Fibroblast of pulmonary artery (primary cell): ENCODE results near the gene HOXB9.

Experiments used
- DNase-seq: peaks from one replicate; pipeline ENCODE4 v3.0.0-alpha.2; 2010; ENCODE audit warnings: low read depth
- H3K4me3 ChIP-seq: replicated peaks from 2 replicates; pipeline ENCODE4 v1.5.1; 2011; ENCODE audit warnings: low read depth, mild to moderate bottlenecking, control low read depth, low read length, moderate library complexity
- TF ChIP-seq, protein P1 (sequence below): IDR thresholded peaks from 2 replicates; pipeline ENCODE4 v1.5.1; 2011; ENCODE audit warnings: mild to moderate bottlenecking, control low read depth, low read length, inconsistent platforms; ENCODE audit errors: missing control alignments

Gene HOXB9

DNA sequence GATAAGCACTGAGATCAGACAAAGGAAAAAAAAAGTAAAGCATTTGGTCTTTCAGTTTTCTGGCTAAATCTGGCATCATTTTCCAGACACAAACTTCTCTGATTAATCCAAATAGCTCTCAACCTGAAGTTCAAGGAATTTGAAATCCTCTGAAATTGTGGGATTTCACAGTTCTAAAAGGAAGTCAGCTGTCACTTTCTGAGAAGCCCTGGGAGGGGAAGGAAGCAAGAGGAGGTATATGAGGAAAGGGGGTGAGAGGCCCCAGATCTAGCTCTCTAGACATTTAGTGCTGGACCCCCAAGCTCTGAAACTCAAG is 17.5 kb upstream of the HOXB9 start:
- no peak for DNase-seq
- no peak overlapping the region for H3K4me3 ChIP-seq
- TF ChIP-seq, protein P1, sequence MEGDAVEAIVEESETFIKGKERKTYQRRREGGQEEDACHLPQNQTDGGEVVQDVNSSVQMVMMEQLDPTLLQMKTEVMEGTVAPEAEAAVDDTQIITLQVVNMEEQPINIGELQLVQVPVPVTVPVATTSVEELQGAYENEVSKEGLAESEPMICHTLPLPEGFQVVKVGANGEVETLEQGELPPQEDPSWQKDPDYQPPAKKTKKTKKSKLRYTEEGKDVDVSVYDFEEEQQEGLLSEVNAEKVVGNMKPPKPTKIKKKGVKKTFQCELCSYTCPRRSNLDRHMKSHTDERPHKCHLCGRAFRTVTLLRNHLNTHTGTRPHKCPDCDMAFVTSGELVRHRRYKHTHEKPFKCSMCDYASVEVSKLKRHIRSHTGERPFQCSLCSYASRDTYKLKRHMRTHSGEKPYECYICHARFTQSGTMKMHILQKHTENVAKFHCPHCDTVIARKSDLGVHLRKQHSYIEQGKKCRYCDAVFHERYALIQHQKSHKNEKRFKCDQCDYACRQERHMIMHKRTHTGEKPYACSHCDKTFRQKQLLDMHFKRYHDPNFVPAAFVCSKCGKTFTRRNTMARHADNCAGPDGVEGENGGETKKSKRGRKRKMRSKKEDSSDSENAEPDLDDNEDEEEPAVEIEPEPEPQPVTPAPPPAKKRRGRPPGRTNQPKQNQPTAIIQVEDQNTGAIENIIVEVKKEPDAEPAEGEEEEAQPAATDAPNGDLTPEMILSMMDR = no peak

DNA sequence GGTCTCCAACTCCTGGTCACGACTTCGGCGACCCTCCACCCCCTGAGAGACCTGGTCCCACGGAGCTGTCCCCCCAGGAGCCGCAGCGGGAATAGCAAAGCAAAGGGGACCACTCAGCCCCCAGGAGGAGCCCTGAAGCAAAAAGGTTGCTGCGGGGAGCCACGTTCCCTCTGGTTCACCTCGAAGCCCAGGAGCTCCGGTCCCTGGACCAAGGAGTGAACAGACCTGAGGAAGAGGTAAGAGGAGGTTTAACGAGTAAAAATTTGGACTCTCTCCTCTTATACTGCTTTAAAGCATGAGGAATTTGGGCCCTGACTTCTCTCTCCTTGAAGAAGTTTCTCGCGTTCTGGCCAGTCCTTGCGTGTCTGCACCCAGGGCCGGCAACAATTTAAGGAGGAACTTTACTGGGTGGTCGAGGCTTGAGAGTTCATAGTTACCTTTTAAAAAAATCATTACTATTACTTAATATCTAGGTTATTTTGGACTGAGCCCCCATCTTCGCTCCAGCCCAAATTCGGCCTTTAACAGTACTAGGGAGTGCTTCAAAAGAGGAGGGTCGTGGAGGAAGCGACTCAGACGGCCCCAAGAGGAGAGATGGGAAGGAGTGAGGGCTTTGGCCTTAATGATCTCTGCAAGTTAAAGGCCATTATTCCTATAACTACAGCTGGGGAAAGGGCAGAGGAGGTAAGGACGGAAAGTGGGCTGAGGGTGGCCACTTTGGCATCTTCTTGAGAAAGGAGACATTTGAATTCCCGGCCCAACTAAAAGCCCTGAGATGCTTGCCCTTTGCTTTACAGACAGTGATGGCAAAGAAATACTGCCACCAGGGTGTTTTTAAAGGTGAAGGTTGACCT is 16.9 kb upstream of the HOXB9 start:
- TF ChIP-seq, protein P1 = no peak
- H3K4me3 ChIP-seq = no peak overlapping the region

DNA sequence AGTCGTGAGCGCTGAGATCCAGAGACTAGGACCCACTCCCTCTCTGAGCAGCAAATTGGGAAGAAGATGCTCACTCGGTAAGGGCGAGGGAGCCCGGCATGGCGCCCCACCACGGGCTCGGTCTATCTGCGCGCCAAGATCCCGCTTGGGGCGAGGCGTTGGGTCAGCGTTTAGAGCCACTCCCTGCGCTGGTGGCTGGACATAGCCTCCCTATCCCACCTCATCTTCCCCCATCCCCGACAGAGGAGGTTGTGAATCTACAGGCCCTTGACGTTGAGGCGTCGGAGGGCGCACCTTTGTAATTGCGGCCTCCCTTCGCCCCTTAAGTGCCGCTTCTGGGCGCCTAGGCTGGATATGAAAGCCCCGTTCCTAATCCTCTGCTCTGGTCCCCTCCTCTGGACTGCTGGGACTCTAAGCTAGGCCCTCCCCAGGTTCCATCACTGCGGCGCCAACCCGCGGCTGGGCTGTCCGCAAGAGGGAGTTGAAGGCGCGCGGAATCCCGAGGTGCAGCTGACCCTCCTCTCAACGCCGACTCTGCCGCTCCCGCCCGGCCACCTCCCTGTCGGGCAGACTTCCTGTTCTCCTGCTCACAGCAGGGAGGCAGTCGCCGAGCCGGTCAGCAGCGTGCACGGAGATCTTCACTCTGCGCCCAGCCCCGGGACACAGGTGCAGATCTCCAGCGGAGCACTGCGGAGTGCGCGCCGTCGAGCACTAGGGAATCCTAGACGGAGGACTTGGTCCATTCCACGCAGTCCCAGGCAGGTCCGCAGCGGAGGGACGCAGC is 16.1 kb upstream of the HOXB9 start:
- TF ChIP-seq, protein P1 = no peak

More for the DNA sequence above, 16.9 kb upstream of the HOXB9 start:
- DNase-seq = no peak

DNA sequence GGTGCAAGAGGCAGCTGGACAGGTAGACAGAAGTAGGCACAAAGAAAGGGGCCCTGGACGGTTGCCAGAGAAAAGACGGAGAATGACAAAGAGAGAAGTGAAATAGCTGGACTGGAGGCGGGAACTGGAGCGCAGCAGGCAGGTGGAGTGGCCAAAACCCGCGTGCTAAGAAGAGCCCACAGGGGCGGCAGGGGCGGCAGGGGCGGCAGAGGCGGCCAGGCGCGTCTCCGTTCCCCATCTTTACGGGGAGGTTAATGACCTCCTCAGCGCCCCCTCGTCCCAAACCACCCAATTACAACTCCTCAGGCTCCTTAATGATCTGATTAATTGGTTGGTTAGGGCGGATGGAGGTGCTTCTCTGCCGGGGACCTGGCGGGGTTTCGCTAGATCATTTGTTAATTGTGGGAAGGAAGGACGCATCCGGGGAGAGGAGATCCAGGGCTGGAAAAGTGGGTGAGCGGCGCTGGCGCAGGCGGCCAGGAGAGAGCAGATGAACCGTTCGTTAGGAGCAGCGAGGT is 15.4 kb upstream of the HOXB9 start:
- TF ChIP-seq, protein P1 = no peak
- H3K4me3 ChIP-seq = no peak overlapping the region
- no peak for DNase-seq

More for the DNA sequence above, 16.1 kb upstream of the HOXB9 start:
- no peak for DNase-seq
- H3K4me3 ChIP-seq = no peak overlapping the region

DNA sequence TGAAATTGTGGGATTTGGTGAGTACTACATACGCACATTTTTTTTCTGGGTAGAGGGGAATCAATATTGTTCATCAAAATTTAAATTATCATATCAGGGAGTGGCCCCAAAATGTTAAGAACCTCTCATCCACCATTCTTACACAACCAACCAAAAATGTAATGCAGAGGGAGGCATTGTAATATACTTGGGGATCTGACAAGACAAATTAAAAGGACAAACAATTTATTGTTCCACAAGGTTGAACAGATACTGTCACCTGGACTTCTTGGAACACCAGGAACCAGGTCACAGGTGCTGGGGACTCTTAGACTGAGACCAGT is 14.7 kb upstream of the HOXB9 start:
- TF ChIP-seq, protein P1 = no peak
- DNase-seq = no peak
- no peak overlapping the region for H3K4me3 ChIP-seq

DNA sequence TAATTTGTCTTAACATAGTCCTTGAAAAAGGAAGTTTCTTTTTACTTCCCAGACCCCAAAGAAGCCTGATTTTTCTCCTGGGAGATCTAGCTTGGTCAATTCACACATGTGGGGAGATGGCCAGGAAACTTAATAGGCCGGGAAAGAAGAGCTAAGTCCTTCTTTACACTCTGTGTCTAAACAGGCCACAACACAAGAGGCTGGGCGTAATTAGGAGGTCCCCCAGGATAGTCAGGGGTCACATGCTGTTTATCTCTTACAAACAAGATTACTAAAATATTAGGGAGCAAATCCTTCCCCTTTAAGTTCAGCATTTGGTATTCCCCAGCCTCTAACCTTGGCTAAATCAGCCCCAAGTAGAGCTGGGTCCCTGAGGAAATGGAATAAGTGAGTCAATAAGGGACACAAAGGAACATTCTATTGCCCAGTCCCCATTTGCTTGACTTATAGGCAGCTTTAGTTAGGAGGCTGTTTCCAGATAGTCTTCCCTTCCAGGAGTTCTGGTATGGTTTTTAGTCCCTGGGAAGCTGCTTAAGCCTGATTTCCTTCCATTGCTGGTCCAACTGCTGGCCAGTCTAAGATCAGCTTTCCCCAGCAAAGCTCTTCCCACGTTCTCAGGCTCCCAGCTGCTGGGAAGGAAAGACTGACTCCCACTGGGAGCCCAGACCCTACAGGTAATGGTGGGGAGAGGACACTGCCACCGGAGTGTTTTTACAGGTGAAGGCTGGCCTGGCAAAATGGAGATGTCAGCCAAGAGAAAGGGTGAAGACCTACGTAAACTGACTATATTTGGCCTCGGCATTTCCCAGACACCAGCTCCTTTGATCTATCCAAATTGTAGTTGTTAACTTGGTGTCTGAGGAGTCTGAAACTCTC is 14.1 kb upstream of the HOXB9 start:
- TF ChIP-seq, protein P1 = no peak
- no peak overlapping the region for H3K4me3 ChIP-seq
- DNase-seq = no peak
